ENCODE measurements around the gene MRPS18A. TPM values are rescaled to one million over a fixed set of nuclear protein-coding genes. Genes with fewer than 3 reads are reported as not detected.
A peak's percentile ranks its signal among the peaks of the same experiment; 100 is the strongest.

Gene MRPS18A
- total and polyA plus RNA-seq, 2 of the 13 experiments (the other 11 are each of a cell fraction or from before 2014, with no cell fraction given), result 87.8 to 89.1 TPM

- TF ChIP-seq ZNF879 (CRISPR knock-in tag; IDR thresholded peaks at IDR 0.05), result 0 out of 2 replicates have a peak, but pooled peaks have one; percentile 5
- TF ChIP-seq ZNF17 (CRISPR knock-in tag; IDR thresholded peaks at IDR 0.05), result no peak
- TF ChIP-seq TFE3 (CRISPR knock-in tag; IDR thresholded peaks at IDR 0.05), result 0 out of 2 replicates have a peak, but pooled peaks have one; percentile 1
- 0 out of 2 replicates have a peak, but pooled peaks have one; percentile 24 for TF ChIP-seq CEBPG (CRISPR knock-in tag; IDR thresholded peaks at IDR 0.05)
These were observed 49.3 kb upstream of the MRPS18A start (continued) for GRCh38 chr6:43736844-43737243.

- Histone ChIP-seq H3K9me3 (ENCODE audit: low read length) (no peaks in the 10 kb centered on the region), H3K4me1 (ENCODE audit: insufficient read depth, low read length) (peaks cover 83% of the 10 kb centered on the region), H3K27me3 (ENCODE audit: control insufficient read depth in 1 of 2, insufficient read depth in 2 of 2, low read length in 2 of 2) (peaks cover 0 to 6% of the 10 kb centered on the region in 2 experiments; a peak in 1 of 5 replicates), H4K20me1 (ENCODE audit: insufficient read depth, low read length) (no peaks in the 10 kb centered on the region), H3K27ac (ENCODE audit: extremely low read length, insufficient read depth, low read length) (no peak overlapping the region), H3K4me3 (replicated peaks in 1 of 3; ENCODE audit: insufficient read depth in 1 of 3, low read depth in 2 of 3, low read length in 3 of 3) (peak overlapping the region in 1 of 3 experiments; percentile 45; a peak in 2 of 6 replicates), H3K79me2 (ENCODE audit: insufficient read depth, low read length) (no peaks in the 10 kb centered on the region), H3K36me3 (replicated peaks in 1 of 2; ENCODE audit: control insufficient read depth in 1 of 2, insufficient read depth in 2 of 2, low read length in 2 of 2) (no peaks in the 10 kb centered on the region), H3K9ac (ENCODE audit: insufficient read depth, low read depth, low read length) (peak overlapping the region; percentile 14; the same call in 1 of the 2 replicates), H3K4me2 (ENCODE audit: low read depth, low read length) (peak overlapping the region; percentile 71), H2AFZ (ENCODE audit: low read length) (no peak overlapping the region)
- FAIRE-seq, result peak; percentile 89
- ChIA-PET POLR2A (interaction anchor here (1.0 to 1.4 kb wide), 3 partner anchors 11 to 106 kb away, joined by 3 to 4 read pairs (median 4); partner anchors contain the start of gene VEGFA), CTCF (ENCODE audit: low intra/inter-chr PET ratio, low total read pairs) (no interaction called here)
- intact Hi-C loops (cut with micrococcal nuclease; ENCODE audit: unreplicated experiment), result no loop called here
- 0% methylated on average over 2 of the region's 2 CpGs for WGBS (ENCODE audit: low lambda C conversion rate)
- DNase-seq (ENCODE audit: low spot score), result peak; percentile 58
- in situ Hi-C loops (cut with HindIII; ENCODE audit: extremely low pct_ligation_motif_present, low pct_unique_long_range_greater_than_20kb), result no loop called here
- BruUV-seq (replicated peaks), result no TSS peak
- ATAC-seq, result peak; percentile 87
- no peak for TF ChIP-seq ZNF562 (CRISPR knock-in tag; IDR thresholded peaks at IDR 0.05; ENCODE audit: borderline replicate concordance)
- TF ChIP-seq ONECUT2 (CRISPR knock-in tag; IDR thresholded peaks at IDR 0.05), result no peak
- no peak for TF ChIP-seq ZNF446 (CRISPR knock-in tag; IDR thresholded peaks at IDR 0.05)
- TF ChIP-seq MYPOP (CRISPR knock-in tag; IDR thresholded peaks at IDR 0.05), result no peak
- TF ChIP-seq TGIF2 (CRISPR knock-in tag; IDR thresholded peaks at IDR 0.05), result peak; percentile 58; the same call in 1 of the 2 replicates
- TF ChIP-seq CENPX (CRISPR knock-in tag; IDR thresholded peaks at IDR 0.05), result no peak
- no peak for TF ChIP-seq NFRKB (IDR thresholded peaks at IDR 0.05)
- no peak for TF ChIP-seq ZNF879 (CRISPR knock-in tag; IDR thresholded peaks at IDR 0.05)
- no peak for TF ChIP-seq ZNF547 (CRISPR knock-in tag; IDR thresholded peaks at IDR 0.05)
- TF ChIP-seq SOX5 (CRISPR knock-in tag; IDR thresholded peaks at IDR 0.05; ENCODE audit: borderline replicate concordance), result peak; percentile 66
- TF ChIP-seq GATAD1 (CRISPR knock-in tag; IDR thresholded peaks at IDR 0.05), result 0 out of 2 replicates have a peak, but pooled peaks have one; percentile 26
- TF ChIP-seq ZNF10 (CRISPR knock-in tag; IDR thresholded peaks at IDR 0.05; ENCODE audit: borderline replicate concordance, low read depth), result no peak
- TF ChIP-seq ZNF557 (CRISPR knock-in tag; IDR thresholded peaks at IDR 0.05), result 0 out of 2 replicates have a peak, but pooled peaks have one; percentile 36
These were observed 48.7 kb upstream of the MRPS18A start for GRCh38 chr6:43736211-43736786.

All from HepG2 (cell line).